ENCODE results near the gene UNC13D.

- TF ChIP-seq CTCF (IDR thresholded peaks at IDR 0.05; ENCODE audit: poor library complexity, severe bottlenecking) (no peak), POLR2AphosphoS5 (IDR thresholded peaks at IDR 0.05) (peak; percentile 38), RAD21 (conservative IDR thresholded peaks at IDR 0.05) (no peak), EZH2 (IDR thresholded peaks at IDR 0.05; ENCODE audit: borderline replicate concordance, insufficient read depth, low read length, poor library complexity, severe bottlenecking) (no peak), REST (IDR thresholded peaks at IDR 0.05; ENCODE audit: borderline replicate concordance) (peak; percentile 23), TAF1 (IDR thresholded peaks at IDR 0.05; ENCODE audit: low read depth) (no peak), EP300 (conservative IDR thresholded peaks at IDR 0.05; ENCODE audit: poor library complexity, severe bottlenecking) (no peak), SMC3 (conservative IDR thresholded peaks at IDR 0.05; ENCODE audit: poor library complexity) (no peak)
These were observed 10.7 kb upstream of the UNC13D start for GRCh38 chr17:75854881-75855309.
